Lower lobe of right lung (tissue), 2 donors: Measurements from ENCODE around the gene TET1. TPM values are rescaled to one million over a fixed set of nuclear protein-coding genes. Genes with fewer than 3 reads are reported as not detected.
"Not testable (repeated sequence)": the region's sequence is repeated elsewhere in the genome, so short reads cannot be mapped to it uniquely, and the experiment has no call there.

Experiments used
- ATAC-seq, 2 donors: fragments of 200-7000 bp; cut with Tn5 transposase; one replicate each; pipeline ENCODE4 v1.9.1; 2020 to 2022; ENCODE audit warnings: mild to moderate bottlenecking in 2 of 2, moderate library complexity in 2 of 2
- DNase-seq: peaks from one replicate; pipeline ENCODE4 v3.0.0-alpha.2; 2020
- H3K27ac ChIP-seq: fragments of 200-600 bp; one replicate; pipeline ENCODE4 v1.8.0; 2022
- H3K27me3 ChIP-seq: fragments of 200-600 bp; one replicate; pipeline ENCODE4 v1.8.0; 2022; ENCODE audit warnings: low read depth
- H3K36me3 ChIP-seq: fragments of 200-600 bp; one replicate; pipeline ENCODE4 v1.8.0; 2022; ENCODE audit warnings: mild to moderate bottlenecking
- H3K4me1 ChIP-seq: fragments of 200-600 bp; one replicate; pipeline ENCODE4 v1.8.0; 2022
- H3K4me3 ChIP-seq: fragments of 200-600 bp; one replicate; pipeline ENCODE4 v1.8.0; 2022; ENCODE audit warnings: mild to moderate bottlenecking
- H3K9me3 ChIP-seq: fragments of 200-600 bp; one replicate; pipeline ENCODE4 v1.8.0; 2022
- CTCF ChIP-seq: fragments of 200-600 bp; IDR thresholded peaks from one replicate; pipeline ENCODE4 v1.8.0; 2022; ENCODE audit warnings: antibody characterized with exemption, mild to moderate bottlenecking
- intact Hi-C: fragments of 100-400 bp; cut with DNase I; formaldehyde crosslinking; loops from one replicate; pipeline ENCODE4 v1.11.0; 2022
- total RNA-seq: library from RNA; stranded (reverse); fragmentation: NEBNext Ultra II Directional; extraction: Animal tissue kit (Norgen Biotek cat#: 25700); gene quantifications from one replicate; pipeline ENCODE4 v1.2.1, GENCODE V29; 2021
- donor health status: DM: no; HTN: yes; CAD: no; lungs with severe emphysema.

Gene TET1
- total RNA-seq, 1 donor from 2014 or later = 1.8 TPM

GRCh38 chr10:68566955-68567354 lies 6.8 kb downstream of the TET1 start:
- DNase-seq (no peak), ATAC-seq (no peak)
- Histone ChIP-seq H3K27me3 (peaks cover 6% of the 10 kb centered on the region), H3K4me3 (no peak overlapping the region), H3K4me1 (no peaks in the 10 kb centered on the region), H3K27ac (no peak overlapping the region), H3K36me3 (no peaks in the 10 kb centered on the region), H3K9me3 (no peaks in the 10 kb centered on the region)
- intact Hi-C loops = no loop called here
- no peak for TF ChIP-seq CTCF

- Histone ChIP-seq H3K27me3 (no peaks in the 10 kb centered on the region), H3K9me3 (no peaks in the 10 kb centered on the region), H3K36me3 (no peaks in the 10 kb centered on the region), H3K4me3 (no peak overlapping the region), H3K4me1 (no peaks in the 10 kb centered on the region), H3K27ac (no peak overlapping the region)
- intact Hi-C loops = no loop called here
- DNase-seq (no peak), ATAC-seq (no peak)
- no peak for TF ChIP-seq CTCF
Observed at GRCh38 chr10:68572151-68572550, 12.0 kb downstream of the TET1 start.

GRCh38 chr10:68574051-68574450 lies 13.9 kb downstream of the TET1 start:
- intact Hi-C loops = no loop called here
- Histone ChIP-seq H3K4me3 (no peak overlapping the region), H3K36me3 (no peaks in the 10 kb centered on the region), H3K4me1 (no peaks in the 10 kb centered on the region), H3K27ac (no peak overlapping the region), H3K27me3 (no peaks in the 10 kb centered on the region), H3K9me3 (no peaks in the 10 kb centered on the region)
- ATAC-seq (no peak), DNase-seq (no peak)
- TF ChIP-seq CTCF = no peak

- intact Hi-C loops = no loop called here
- Histone ChIP-seq H3K4me1 (no peaks in the 10 kb centered on the region), H3K27me3 (no peaks in the 10 kb centered on the region), H3K27ac (no peak overlapping the region), H3K36me3 (no peaks in the 10 kb centered on the region), H3K9me3 (no peaks in the 10 kb centered on the region), H3K4me3 (no peak overlapping the region)
- no peak for ATAC-seq
- TF ChIP-seq CTCF = no peak
- no peak for DNase-seq
Observed at GRCh38 chr10:68576118-68576517, 16.0 kb downstream of the TET1 start.

GRCh38 chr10:68578974-68579373 lies 18.8 kb downstream of the TET1 start:
- H3K4me1 ChIP-seq = no peaks in the 10 kb centered on the region
- intact Hi-C loops = no loop called here
- no peak overlapping the region for H3K4me3 ChIP-seq
- ATAC-seq (no peak), DNase-seq (no peak)
- no peak overlapping the region for H3K27ac ChIP-seq
- H3K36me3 ChIP-seq = no peaks in the 10 kb centered on the region
- no peak for TF ChIP-seq CTCF
- H3K27me3 ChIP-seq = no peaks in the 10 kb centered on the region
- no peaks in the 10 kb centered on the region for H3K9me3 ChIP-seq

GRCh38 chr10:68584187-68584586 lies 24.1 kb downstream of the TET1 start:
- H3K27ac ChIP-seq, H3K36me3 ChIP-seq, H3K9me3 ChIP-seq, H3K4me1 ChIP-seq, ATAC-seq, H3K27me3 ChIP-seq, intact Hi-C loops, H3K4me3 ChIP-seq, DNase-seq: not testable (repeated sequence)
